Tibial nerve (tissue), 4 donors: ENCODE results near the gene BAHCC1. TPM values are rescaled to one million over a fixed set of nuclear protein-coding genes. Genes with fewer than 3 reads are reported as not detected.

Source experiments
- DNase-seq, 2 donors: peaks; one replicate each; pipeline ENCODE4 v3.0.0-alpha.2; 2019; ENCODE audit warnings: low spot score in 2 of 2
- H3K27ac ChIP-seq, 4 donors: fragments of 200-600 bp; sonication (generic) in 3 of 4; one replicate each; pipeline ENCODE4 v1.5.1; 2017 to 2019; ENCODE audit warnings: mild to moderate bottlenecking in 1 of 4
- H3K27me3 ChIP-seq, 2 donors: fragments of 200-600 bp; sonication (generic) in 1 of 2; one replicate each; pipeline versions ENCODE4 v1.5.1 to v1.6.0; 2017 to 2019
- H3K36me3 ChIP-seq, 3 donors: fragments of 200-600 bp; sonication (generic); one replicate each; pipeline ENCODE4 v1.5.1; 2018 to 2019
- H3K4me1 ChIP-seq, 4 donors: fragments of 200-600 bp; sonication (generic) in 3 of 4; one replicate each; pipeline ENCODE4 v1.5.1; 2017 to 2019
- H3K4me3 ChIP-seq, 4 donors: fragments of 200-600 bp; sonication (generic) in 3 of 4; one replicate each; pipeline ENCODE4 v1.5.1; 2017 to 2019; ENCODE audit warnings: mild to moderate bottlenecking in 1 of 4, moderate library complexity in 1 of 4
- H3K9me3 ChIP-seq, 4 donors: fragments of 200-600 bp; sonication (generic) in 3 of 4; one replicate each; pipeline ENCODE4 v1.5.1; 2017 to 2019
- CTCF ChIP-seq, 5 experiments: fragments of 200-600 bp in 3 of 5; fragments of 450-650 bp in 2 of 5; sonication (generic) in 3 of 5; IDR thresholded peaks; one replicate each; pipeline ENCODE4 v1.5.1; 2016 to 2019; ENCODE audit warnings: antibody characterized with exemption in 5 of 5, mild to moderate bottlenecking in 3 of 5, moderate library complexity in 2 of 5
- EP300 ChIP-seq, 2 donors: sonication (generic); formaldehyde crosslinking; IDR thresholded peaks; one replicate each; pipeline ENCODE4 v1.6.1; 2017; ENCODE audit warnings: antibody characterized with exemption in 2 of 2, mild to moderate bottlenecking in 1 of 2
- POLR2A ChIP-seq, 2 donors: fragments of 450-650 bp; IDR thresholded peaks; one replicate each; pipeline ENCODE4 v1.6.1; 2017; ENCODE audit warnings: antibody characterized with exemption in 2 of 2, mild to moderate bottlenecking in 2 of 2, moderate library complexity in 2 of 2
- whole genome bisulfite sequencing, 2 donors: methylation state at CpG; one replicate each; pipeline ENCODE4 v1.1.5; 2018; 5-methylcytosine and 5-hydroxymethylcytosine counted together
- total RNA-seq, 4 donors: library from RNA; depleted of rRNA; stranded (reverse); fragments of >200 nt; gene quantifications; one replicate each; pipeline ENCODE4 v1.1.0, GENCODE V29; 2016

BAHCC1 gene
- total RNA-seq, 4 donors from 2014 or later, result 15.1 to 38.7 (median 27.4) TPM

- TF ChIP-seq EP300 (IDR thresholded peaks at IDR 0.05), result no peak
- Histone ChIP-seq H3K4me3 (peak overlapping the region; percentile 12 to 41 (median 22)), H3K36me3 (no peaks in the 10 kb centered on the region), H3K27ac (peak overlapping the region; percentile 75 to 89 (median 82)), H3K9me3 (no peaks in the 10 kb centered on the region), H3K4me1 (peaks cover 0 to 76% (median 56%) of the 10 kb centered on the region in 4 donors), H3K27me3 (no peaks in the 10 kb centered on the region)
- 13 to 62% methylated on average over 14 to 17 of the region's 28 CpGs for WGBS, 2 donors
- no peak for DNase-seq
Measured at GRCh38 chr17:81419886-81420768, 24.9 kb downstream of the BAHCC1 start.

GRCh38 chr17:81420769-81421462 lies 25.7 kb downstream of the BAHCC1 start:
- Histone ChIP-seq H3K4me3 (no peak overlapping the region), H3K4me1 (peaks cover 0 to 76% (median 56%) of the 10 kb centered on the region in 4 donors), H3K27ac (peak overlapping the region; percentile 75 to 89 (median 82)), H3K9me3 (no peaks in the 10 kb centered on the region), H3K36me3 (no peaks in the 10 kb centered on the region), H3K27me3 (no peaks in the 10 kb centered on the region)
- no peak for TF ChIP-seq CTCF (IDR thresholded peaks at IDR 0.05)
- TF ChIP-seq POLR2A (IDR thresholded peaks at IDR 0.05), result no peak
- TF ChIP-seq EP300 (IDR thresholded peaks at IDR 0.05), result peak in 1 of 2 donors; percentile 12
- WGBS, 2 donors, result 41 to 73% methylated on average over 14 to 18 of the region's 24 CpGs
- DNase-seq, result no peak

DNA sequence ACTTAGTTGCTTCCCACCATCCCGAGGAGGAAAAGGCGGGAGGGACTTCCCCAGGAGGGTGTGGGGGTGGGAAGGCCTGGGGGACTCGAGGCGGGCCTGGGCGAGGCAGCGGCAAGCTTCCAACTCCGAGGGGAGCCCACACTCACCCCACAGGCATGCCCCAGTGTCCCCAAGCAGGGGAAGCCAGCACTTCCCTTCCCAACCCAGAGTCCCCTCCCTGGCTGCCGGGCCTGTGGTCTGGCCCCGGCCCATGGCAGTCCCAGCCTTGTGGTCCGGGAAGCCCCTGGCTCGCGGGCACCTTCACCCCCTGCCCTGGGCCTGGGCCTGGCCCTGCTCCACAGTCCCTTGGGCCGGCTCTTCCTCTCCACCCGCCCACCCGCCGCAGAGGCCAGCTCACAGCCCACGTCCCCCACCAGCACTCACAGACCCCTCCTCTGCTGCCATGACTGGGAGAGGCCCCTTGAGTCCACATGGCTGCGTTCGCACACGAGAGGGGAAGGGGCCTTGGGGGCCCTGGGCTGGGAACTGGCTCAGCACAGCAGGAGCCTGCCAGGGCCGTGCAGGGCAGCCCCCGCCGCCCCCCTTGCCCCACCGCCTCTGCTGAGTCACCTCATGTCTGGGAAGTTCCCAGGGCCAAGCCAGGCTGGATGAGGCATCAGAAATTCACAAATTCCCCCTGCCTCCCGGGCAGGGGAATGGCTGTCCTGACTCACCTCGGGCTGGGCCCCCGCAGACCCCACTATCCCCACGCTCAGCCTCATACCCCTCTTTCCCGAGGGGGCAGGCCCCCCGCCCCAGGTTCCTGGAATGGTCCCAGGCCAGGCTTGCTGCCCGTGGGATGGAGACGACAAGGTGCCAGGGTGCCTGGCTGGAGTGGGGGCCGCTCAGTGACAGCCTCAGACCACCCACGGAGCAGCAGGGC lies 27.8 kb downstream of the BAHCC1 start:
- 23 to 50% methylated on average over 2 to 24 of the region's 34 CpGs for WGBS, 2 donors
- Histone ChIP-seq H3K9me3 (no peaks in the 10 kb centered on the region), H3K36me3 (no peaks in the 10 kb centered on the region), H3K4me1 (peaks cover 0 to 77% (median 63%) of the 10 kb centered on the region in 4 donors), H3K4me3 (peak overlapping the region in 1 of 4 donors; percentile 9), H3K27ac (peak overlapping the region; percentile 56 to 89 (median 76)), H3K27me3 (no peaks in the 10 kb centered on the region)
- DNase-seq, result peak in 1 of 2 donors; percentile 65
- TF ChIP-seq EP300 (IDR thresholded peaks at IDR 0.05) (peak in 1 of 2 donors; percentile 14), CTCF (IDR thresholded peaks at IDR 0.05) (no peak)

DNA sequence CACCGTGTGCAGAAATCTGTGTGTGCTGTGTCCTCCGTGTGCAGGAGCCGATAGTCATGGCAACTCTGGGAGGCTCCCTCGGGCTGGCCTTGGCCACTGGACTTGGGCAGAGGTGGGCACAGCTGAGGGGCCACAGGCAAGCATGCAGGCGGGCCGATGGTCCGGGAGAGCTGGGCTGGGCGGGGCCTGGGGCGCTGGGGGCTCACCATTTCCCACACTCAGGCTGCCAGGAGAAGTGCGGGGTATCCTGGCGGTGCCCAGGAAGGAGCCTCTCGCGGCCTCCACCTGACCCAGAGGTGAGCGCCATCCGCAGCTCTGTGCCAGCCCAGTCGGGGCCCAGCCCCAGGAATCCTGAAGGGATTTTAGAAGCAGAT lies 28.4 kb downstream of the BAHCC1 start:
- peak overlapping the region; percentile 56 to 89 (median 76) for H3K27ac ChIP-seq
- H3K36me3 ChIP-seq, result no peaks in the 10 kb centered on the region
- H3K27me3 ChIP-seq, result no peaks in the 10 kb centered on the region
- H3K4me1 ChIP-seq, result peaks cover 2 to 78% (median 69%) of the 10 kb centered on the region in 4 donors
- H3K9me3 ChIP-seq, result no peaks in the 10 kb centered on the region
- TF ChIP-seq POLR2A (IDR thresholded peaks at IDR 0.05) (no peak), CTCF (IDR thresholded peaks at IDR 0.05) (no peak), EP300 (IDR thresholded peaks at IDR 0.05) (no peak)
- DNase-seq, result no peak
- no peak overlapping the region for H3K4me3 ChIP-seq
- WGBS, 2 donors, result 70 to 79% methylated on average over 10 to 11 of the region's 16 CpGs
